ENCODE measurements around the gene ALDH1A1.
"Not testable (repeated sequence)": the region's sequence is repeated elsewhere in the genome, so short reads cannot be mapped to it uniquely, and the experiment has no call there.

ALDH1A1 gene

DNA sequence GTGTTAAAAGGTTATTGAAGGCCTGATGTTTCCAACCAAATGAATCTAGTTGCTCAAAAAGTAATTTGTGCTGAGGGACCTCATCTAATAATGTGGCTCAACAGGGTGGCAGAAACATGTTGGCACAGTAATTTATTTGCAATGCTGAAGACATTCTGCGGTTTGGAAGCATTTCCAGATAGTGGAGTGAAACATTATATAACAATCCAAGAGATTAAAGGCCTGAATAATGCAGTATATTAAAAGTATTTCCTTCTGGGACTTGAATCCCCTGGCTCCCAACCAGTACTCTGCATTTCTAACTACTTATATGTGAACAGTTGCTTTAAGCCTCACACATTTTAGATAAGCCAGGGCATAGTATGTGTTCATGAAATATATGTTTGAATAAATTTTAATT is 25.9 kb upstream of the ALDH1A1 start:
- DNase-seq, result no peak

DNA sequence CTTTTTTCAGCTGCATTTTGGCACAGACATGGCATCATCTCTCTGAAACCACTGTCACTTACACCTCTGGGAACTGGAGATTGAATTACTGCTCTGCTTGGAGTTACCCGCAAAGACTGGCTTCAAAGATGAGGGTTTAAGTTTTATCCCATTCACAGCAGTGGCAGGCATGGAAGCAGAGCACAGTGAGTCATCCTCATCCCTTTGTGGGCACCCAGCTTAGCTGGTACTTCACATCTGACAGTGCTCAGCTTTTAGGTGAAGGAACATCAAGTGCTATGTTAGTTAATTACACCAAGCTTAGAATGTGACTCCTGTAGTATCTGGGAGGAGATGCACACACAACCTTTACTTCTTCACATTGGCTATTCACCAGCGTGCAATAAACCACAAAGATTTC is 24.8 kb upstream of the ALDH1A1 start:
- no peak for DNase-seq

GRCh38 chr9:72974501-72974900 is 21.6 kb upstream of the ALDH1A1 start:
- DNase-seq, result no peak

DNA sequence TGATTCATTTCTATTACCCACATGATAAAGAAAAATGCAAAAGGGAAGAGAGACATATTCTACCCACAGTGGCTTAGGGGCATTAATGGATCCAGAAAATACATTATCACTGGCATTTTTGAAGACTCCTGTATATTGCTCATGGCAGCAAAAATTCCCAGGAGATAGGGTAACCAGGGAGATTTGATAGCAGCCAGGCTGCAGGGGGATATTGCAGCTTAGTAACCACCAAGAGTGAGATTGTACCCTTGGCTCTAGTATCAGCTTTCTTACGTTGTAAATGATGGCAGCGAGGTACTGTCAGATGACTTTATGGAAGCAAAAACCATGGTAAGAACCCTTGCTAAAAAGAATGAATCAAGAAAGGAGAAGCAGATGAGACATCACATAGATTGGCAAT is 19.8 kb upstream of the ALDH1A1 start:
- no peak for DNase-seq

GRCh38 chr9:72971411-72971810 is 18.6 kb upstream of the ALDH1A1 start:
- DNase-seq, result no peak

DNA sequence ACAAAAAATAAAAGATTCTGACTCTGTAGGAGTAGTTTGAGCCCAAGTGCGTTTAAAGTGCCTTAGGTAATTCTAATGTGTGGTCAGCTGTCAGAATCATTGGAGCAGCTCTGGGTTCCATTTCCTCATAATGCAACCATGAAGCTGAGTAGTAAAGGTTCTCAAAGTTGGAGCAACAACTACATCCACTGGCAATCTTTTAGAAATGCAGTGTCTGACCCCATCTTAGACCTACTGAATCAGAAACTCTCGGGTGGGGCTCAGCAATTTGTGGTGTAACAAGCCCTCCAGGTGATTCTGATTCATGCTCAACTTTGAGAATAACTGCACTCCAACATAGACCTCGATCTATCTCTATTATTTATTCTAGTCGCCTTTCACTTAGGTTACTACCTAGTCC is 7.6 kb upstream of the ALDH1A1 start:
- no peak for DNase-seq

GRCh38 chr9:72958485-72959281 is 5.8 kb upstream of the ALDH1A1 start:
- DNase-seq, result no peak

DNA sequence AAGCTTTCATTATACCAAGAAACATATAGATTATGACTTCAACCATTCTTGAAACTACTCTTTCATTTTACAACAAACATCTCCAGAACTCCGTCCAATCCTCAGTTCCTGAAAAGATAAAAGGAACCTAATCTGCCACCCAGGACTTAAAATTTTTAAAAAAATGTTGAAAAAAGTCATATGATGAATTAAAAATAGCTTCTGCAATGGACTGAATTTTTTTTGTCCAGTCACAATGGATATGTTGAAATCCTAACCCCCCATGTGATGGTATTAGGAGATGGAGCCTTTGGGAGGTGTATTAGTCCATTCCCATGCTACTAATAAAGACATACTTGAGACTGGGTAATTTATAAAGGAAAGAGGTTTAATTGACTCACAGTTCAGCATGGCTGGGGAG is 2.7 kb upstream of the ALDH1A1 start:
- no peak for DNase-seq

- no peak for DNase-seq
These were observed 2.2 kb upstream of the ALDH1A1 start for GRCh38 chr9:72955126-72955455.

DNA sequence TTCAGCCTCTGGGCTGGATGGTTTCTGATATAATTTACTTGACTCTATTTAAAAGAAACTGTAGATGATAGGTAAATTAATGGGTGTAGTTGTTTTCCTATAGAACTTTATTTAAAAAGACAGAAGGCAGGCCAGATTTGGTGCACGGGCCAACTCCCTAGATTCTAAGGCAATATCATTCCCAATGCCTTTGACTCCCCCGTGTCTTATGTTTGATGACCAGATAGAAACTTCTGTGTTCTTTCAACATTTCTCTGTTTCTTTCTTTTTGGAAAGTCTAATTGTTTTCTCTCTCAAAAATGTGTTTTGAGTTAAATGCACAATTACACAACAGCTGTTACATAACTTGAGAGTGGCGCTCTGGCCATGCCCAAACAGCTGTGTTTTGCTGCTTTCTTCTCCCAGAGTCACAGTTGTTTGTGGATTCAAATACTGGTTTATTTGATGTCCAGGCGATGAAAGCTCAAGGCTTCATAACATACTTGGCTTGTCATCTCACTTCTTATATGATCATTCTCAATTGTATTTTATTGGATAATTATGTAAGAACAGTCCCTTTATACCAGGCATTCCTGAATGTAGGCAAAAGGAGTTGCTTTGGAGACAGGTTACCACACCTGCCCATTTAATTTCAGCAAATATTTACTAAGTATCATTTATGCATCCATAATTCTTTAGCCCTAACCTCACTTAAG is 1.7 kb upstream of the ALDH1A1 start:
- no peak for DNase-seq

DNA sequence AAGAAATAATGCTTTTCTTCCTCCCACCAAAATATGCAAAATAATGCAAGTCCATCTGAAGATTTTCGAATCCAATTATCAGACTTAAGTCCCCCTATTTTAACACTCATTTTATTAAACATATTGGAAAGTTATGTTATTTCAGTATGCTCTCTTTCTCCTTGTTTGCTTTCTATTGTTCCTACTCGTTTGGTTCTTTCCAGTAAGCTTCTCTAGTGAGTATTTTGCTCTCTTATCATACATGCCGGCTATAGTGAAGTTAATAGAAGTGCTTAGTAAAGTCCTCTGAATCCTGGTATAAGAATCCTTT is 517 bp downstream of the ALDH1A1 start:
- no peak for DNase-seq

DNA sequence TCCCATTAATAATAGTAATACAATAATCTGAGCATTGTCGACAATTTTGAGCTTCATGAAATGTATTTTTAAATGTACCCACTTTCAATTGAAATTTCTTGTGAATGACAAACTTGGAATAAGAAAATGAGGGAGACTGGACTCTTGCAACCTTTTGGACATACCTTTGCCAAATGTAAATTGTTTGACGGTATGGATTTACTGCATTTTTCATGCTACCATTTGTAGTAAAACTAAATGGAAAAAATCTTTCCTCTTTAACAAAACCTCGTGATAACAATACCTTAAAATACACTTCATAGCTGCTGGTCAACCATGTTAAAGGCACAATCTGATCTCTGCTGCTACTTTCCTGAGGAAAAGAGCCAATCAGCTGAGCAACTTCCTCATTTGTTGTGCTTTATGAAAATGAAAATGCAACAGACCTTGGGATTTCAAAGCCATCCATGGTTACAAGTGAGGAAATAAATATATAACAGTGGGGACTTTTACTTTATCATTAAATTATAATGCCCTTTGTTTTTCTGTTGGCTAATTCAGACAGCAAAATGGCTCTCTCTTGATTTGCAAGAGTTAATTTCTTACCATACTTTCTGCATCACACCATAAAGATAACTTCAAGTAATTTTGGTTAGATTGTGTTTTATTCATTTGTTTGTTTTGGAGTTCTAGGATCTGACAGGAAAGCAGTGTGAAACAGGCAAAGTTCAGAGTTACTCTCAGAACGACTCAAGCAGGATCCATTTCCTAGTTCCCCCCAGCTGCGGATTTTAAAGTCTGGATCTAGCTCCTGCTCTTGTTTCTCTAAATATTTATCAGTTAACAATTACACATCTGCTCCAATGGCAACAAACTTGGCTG is 1.1 kb downstream of the ALDH1A1 start:
- no peak for DNase-seq

DNA sequence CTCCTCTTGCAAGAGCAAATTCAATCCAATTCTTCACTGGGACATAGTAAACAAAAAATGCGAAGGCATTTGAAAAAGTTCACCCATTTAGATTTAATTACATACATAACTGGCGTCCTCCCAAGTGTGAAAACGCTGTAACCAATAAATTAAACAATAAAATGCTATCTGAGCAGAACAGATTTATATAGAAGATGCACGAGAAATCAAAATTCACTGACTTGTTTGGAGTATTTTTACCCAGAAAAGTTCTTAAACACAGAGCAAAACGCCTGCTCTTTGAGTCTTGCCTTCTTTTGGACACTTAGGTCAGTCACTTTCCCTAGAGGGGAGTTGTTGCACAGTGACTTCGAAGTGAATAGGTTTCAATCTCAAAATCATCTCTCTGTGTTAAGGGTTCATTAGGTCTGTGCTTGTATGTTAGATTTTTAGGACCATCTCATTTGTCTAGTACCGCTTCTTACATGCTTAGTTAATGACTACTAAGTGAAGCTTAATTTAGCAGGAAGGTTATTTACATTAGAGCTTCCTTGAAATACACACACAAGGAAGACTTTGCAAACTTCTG is 1.9 kb downstream of the ALDH1A1 start:
- DNase-seq, result no peak

- no peak for DNase-seq
These were observed 2.9 kb downstream of the ALDH1A1 start for GRCh38 chr9:72949918-72950325.

DNA sequence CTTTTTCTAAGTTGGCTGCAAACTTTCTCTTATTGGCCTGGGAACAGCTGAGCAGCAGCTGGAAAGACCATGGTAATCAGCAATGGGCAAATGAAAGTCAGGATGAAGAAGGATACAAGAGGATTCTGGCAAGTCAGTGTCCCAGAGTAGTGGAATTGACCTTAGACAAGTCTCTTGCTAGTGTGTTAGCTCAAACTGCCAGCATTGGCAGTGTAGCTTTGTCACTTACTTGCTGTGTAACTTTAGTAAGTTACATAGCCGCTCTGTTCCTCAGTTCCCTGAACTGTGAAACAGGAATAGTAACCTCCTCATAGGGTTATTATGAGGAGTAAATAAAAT is 3.6 kb downstream of the ALDH1A1 start:
- no peak for DNase-seq

DNA sequence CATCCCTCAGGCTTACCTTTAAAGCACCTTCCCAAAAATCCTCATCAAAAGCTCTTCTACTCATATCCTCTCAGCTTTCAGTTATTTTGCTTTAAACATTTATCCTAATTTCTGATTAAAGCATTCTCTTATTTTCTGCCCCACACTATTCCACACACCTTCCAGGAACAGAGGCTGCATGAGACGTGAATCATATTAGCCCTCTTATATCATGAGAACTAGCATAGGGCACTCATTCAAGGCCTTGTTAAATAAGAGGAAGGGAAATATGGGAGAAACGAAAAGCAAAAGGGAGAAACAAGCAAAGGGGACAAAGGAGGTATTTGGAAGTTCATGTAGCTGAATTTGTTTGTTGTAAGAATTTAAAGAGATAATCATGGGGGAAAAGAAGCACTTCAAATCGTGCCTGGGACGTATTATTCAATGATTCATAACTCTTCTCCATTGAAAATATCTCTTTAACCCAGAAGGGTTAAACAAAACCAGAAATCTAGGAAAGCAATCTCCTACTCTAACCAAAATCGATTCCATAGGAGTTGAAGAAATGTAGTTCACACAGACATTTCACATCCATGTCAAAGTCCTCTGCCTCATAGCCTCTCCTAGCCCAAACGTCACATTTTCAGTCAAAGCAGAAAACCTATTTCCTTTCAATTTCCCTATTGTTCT is 4.1 kb downstream of the ALDH1A1 start:
- no peak for DNase-seq

GRCh38 chr9:72947984-72948465 is 4.8 kb downstream of the ALDH1A1 start:
- DNase-seq, result no peak

GRCh38 chr9:72946821-72947220 is 6.0 kb downstream of the ALDH1A1 start:
- DNase-seq, result no peak

DNA sequence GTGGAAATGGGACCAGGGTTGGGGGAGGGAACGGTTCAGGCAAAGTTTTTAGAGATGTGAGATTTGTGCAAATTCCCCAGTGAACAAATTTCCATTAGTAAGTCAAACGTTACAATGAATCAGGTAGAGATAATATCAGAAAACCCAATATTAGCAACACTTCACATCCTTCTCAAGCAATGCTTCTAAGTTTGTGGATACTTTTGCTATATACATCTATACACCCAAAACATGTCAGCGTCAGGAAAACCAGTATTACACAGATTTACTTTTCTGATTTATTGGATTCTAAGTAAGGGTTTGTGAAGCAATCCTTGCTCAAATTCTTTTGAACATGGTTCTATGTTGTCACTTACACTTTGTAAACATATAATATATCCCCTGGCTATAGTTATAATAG is 6.5 kb downstream of the ALDH1A1 start:
- no peak for DNase-seq

DNA sequence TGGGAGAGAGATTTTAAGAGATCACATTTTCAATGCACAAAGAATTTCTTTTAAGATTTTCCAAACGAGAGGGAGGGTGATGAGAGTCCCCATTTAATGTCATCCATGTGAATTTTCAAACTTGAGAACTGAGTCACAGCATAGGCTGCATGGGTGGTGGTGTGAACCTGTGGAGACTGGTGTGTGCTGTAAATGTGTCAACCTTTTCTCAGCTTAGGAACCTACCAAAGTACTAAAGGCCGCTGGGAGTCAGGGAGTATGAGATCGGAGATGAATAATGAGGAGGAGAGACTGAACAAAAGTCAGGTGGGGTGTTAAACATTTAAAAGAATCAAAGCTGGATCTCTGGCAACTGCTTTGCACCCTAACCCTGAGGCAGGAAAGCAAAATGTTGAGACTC is 7.5 kb downstream of the ALDH1A1 start:
- DNase-seq, result no peak

DNA sequence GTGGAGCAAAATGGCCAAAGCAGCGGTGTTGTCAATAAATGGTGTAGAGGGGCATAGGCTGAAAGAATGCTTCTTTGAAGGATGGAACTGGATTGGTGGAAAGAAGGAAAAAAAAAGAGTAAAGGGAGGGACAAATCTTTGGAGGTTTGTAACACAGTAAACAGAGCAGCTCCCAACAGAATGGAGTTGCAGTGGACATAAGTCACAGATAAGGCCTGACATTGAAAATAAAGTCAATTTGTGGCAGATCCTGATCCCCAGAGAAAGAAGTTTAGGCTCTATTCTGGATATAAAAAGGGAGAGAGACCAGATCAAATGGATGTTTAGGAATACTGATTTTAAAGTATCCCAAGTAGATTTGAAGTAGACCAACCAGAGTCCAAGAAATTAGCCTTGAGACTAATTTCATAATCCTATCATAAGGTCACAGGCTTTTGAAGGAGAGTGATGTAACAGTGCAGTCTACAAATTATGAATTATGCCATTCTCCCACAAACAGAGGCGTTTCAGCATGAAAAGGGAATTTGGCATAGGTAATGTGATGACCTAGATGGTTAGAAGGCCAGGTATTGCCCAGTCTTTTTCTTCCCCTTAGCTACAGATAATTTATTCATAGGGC is 8.9 kb downstream of the ALDH1A1 start:
- DNase-seq, result no peak

DNA sequence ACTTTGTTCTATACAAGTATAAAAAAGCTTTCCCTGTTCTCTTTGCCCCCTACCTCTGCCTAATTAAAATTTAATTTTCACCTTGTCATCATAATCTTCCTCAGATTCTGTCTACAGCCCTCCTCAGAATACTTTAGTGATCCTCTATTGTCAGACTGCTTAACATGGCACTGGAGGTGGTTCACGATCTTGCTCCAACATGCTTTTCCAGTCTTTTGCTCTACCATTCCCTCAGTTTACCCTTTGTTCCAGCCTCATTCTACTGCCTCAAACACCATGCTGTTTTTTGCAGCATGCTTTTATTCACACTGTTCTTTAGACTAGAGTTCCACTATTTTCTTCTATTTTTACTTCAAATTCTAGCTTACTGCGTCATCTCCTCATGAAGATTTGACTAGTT is 10.4 kb downstream of the ALDH1A1 start:
- DNase-seq, result no peak

DNA sequence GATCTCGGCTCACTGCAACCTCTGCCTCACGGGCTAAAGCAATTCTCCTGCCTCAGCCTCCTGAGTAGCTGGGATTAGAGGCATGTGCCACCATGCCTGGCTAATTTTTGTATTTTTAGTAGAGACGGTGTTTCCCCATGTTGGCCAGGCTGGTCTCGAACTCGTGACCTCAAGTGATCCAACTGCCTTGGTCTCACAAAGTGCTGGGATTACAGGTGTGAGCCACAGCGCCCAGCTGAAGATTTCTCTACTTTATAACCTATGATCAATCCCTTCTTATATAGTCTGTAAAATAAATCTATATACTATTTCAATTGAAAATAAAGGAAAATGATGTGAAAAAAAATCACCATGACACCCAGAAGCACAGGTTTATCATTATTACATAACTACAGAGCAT is 13.3 kb downstream of the ALDH1A1 start:
- not testable (repeated sequence) for DNase-seq

Data from NCI-H1694 (cell line).